Measurements from ENCODE around the gene GALNT8.

The GALNT8 gene

GRCh38 chr12:4734625-4735340 is 14.6 kb downstream of the GALNT8 start:
- Histone ChIP-seq H3K27ac (ENCODE audit: low read length) (no peak overlapping the region), H4K20me1 (ENCODE audit: insufficient read depth, low read length) (peaks cover 20% of the 10 kb centered on the region)
- no peak for TF ChIP-seq CTCF (IDR thresholded peaks at IDR 0.05; ENCODE audit: low read depth, low read length)

GRCh38 chr12:4736091-4736490 is 15.9 kb downstream of the GALNT8 start:
- Histone ChIP-seq H3K9ac (ENCODE audit: low read length) (no peak overlapping the region), H3K27ac (ENCODE audit: low read length) (no peak overlapping the region)

More at GRCh38 chr12:4734625-4735340, 14.6 kb downstream of the GALNT8 start:
- no peak overlapping the region for H3K9ac ChIP-seq (ENCODE audit: low read length)
- peak overlapping the region; percentile 54 for H3K4me2 ChIP-seq (ENCODE audit: low read length)
- no peaks in the 10 kb centered on the region for H3K36me3 ChIP-seq (replicated peaks; ENCODE audit: low read depth, low read length)
- peaks cover 72% of the 10 kb centered on the region for H3K27me3 ChIP-seq (ENCODE audit: low read depth, low read length)
- no peak overlapping the region for H2AFZ ChIP-seq (ENCODE audit: low read depth, low read length)
- H3K9me3 ChIP-seq (ENCODE audit: insufficient read depth, low read length) = no peaks in the 10 kb centered on the region
- peaks cover 13% of the 10 kb centered on the region for H3K4me1 ChIP-seq (ENCODE audit: low read length)
- no peaks in the 10 kb centered on the region for H3K79me2 ChIP-seq (ENCODE audit: low read length)
- no peak overlapping the region for H3K4me3 ChIP-seq (ENCODE audit: low read length)

DNA sequence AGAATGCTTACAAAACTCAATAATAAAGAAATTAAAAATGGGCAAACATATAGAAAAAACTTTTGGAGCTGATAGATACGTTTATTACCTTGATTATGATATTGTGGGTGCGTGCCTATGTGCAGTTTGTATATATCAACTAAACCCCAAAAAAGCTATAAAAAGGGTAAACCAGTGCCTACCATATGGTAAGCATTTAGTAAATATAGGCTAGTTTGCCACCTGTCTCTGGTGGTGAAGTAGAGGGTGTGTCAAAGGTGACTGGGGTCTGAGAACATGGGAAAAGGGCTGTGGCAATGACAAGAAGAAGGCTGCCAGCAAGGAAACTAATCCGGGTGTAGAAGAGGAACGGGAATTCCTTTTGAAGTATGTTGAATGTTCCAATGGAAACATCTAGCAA is 18.3 kb downstream of the GALNT8 start:
- peaks cover 19% of the 10 kb centered on the region for H4K20me1 ChIP-seq (ENCODE audit: insufficient read depth, low read length)
- H3K9me3 ChIP-seq (ENCODE audit: insufficient read depth, low read length) = no peaks in the 10 kb centered on the region
- H3K4me1 ChIP-seq (ENCODE audit: low read length) = peaks cover 12% of the 10 kb centered on the region
- H3K4me2 ChIP-seq (ENCODE audit: low read length) = no peak overlapping the region
- no peak overlapping the region for H3K4me3 ChIP-seq (ENCODE audit: low read length)
- no peaks in the 10 kb centered on the region for H3K79me2 ChIP-seq (ENCODE audit: low read length)
- H3K36me3 ChIP-seq (replicated peaks; ENCODE audit: low read depth, low read length) = no peaks in the 10 kb centered on the region
- H3K9ac ChIP-seq (ENCODE audit: low read length) = no peak overlapping the region
- no peak overlapping the region for H2AFZ ChIP-seq (ENCODE audit: low read depth, low read length)
- peaks cover 57% of the 10 kb centered on the region for H3K27me3 ChIP-seq (ENCODE audit: low read depth, low read length)
- no peak for TF ChIP-seq EZH2phosphoT487 (IDR thresholded peaks at IDR 0.05; ENCODE audit: low read depth)
- no peak for TF ChIP-seq CTCF (IDR thresholded peaks at IDR 0.05; ENCODE audit: low read depth, low read length)
- H3K27ac ChIP-seq (ENCODE audit: low read length) = no peak overlapping the region

More at GRCh38 chr12:4736091-4736490, 15.9 kb downstream of the GALNT8 start:
- Histone ChIP-seq H3K4me3 (ENCODE audit: low read length) (no peak overlapping the region), H3K27me3 (ENCODE audit: low read depth, low read length) (peaks cover 73% of the 10 kb centered on the region), H3K36me3 (replicated peaks; ENCODE audit: low read depth, low read length) (no peaks in the 10 kb centered on the region), H3K4me1 (ENCODE audit: low read length) (peaks cover 13% of the 10 kb centered on the region), H2AFZ (ENCODE audit: low read depth, low read length) (no peak overlapping the region), H4K20me1 (ENCODE audit: insufficient read depth, low read length) (peaks cover 20% of the 10 kb centered on the region), H3K79me2 (ENCODE audit: low read length) (no peaks in the 10 kb centered on the region), H3K4me2 (ENCODE audit: low read length) (no peak overlapping the region), H3K9me3 (ENCODE audit: insufficient read depth, low read length) (no peaks in the 10 kb centered on the region)
- TF ChIP-seq CTCF (IDR thresholded peaks at IDR 0.05; ENCODE audit: low read depth, low read length) = no peak
- no peak for TF ChIP-seq EZH2phosphoT487 (IDR thresholded peaks at IDR 0.05; ENCODE audit: low read depth)

- H3K36me3 ChIP-seq (replicated peaks; ENCODE audit: low read depth, low read length) = no peaks in the 10 kb centered on the region
- no peak overlapping the region for H3K27ac ChIP-seq (ENCODE audit: low read length)
- no peaks in the 10 kb centered on the region for H4K20me1 ChIP-seq (ENCODE audit: insufficient read depth, low read length)
- H3K4me3 ChIP-seq (ENCODE audit: low read length) = no peak overlapping the region
- no peak overlapping the region for H2AFZ ChIP-seq (ENCODE audit: low read depth, low read length)
- no peaks in the 10 kb centered on the region for H3K79me2 ChIP-seq (ENCODE audit: low read length)
- no peaks in the 10 kb centered on the region for H3K4me1 ChIP-seq (ENCODE audit: low read length)
- TF ChIP-seq EZH2phosphoT487 (IDR thresholded peaks at IDR 0.05; ENCODE audit: low read depth) (no peak), CTCF (IDR thresholded peaks at IDR 0.05; ENCODE audit: low read depth, low read length) (no peak)
- H3K9me3 ChIP-seq (ENCODE audit: insufficient read depth, low read length) = no peaks in the 10 kb centered on the region
- no peak overlapping the region for H3K9ac ChIP-seq (ENCODE audit: low read length)
- H3K4me2 ChIP-seq (ENCODE audit: low read length) = no peak overlapping the region
- H3K27me3 ChIP-seq (ENCODE audit: low read depth, low read length) = peaks cover 19% of the 10 kb centered on the region
Measured at GRCh38 chr12:4742416-4742970, 22.3 kb downstream of the GALNT8 start.

Measured in OCI-LY3 (cell line).